ENCODE data around the gene NIPAL1. TPM values are rescaled to one million over a fixed set of nuclear protein-coding genes. Genes with fewer than 3 reads are reported as not detected.

The NIPAL1 gene
- total and polyA plus RNA-seq, 7 experiments from 2014 or later: 0.45 to 3.3 (median 1.2) TPM; not detected in 1

- no peak for ATAC-seq
- Mint-ChIP-seq H3K4me1 (peaks cover 6 to 15% (median 10%) of the 10 kb centered on the region in 7 donors), H3K27me3 (peaks cover 0 to 35% (median 11%) of the 10 kb centered on the region in 5 donors), H3K9me3 (peaks cover 0 to 2% (median 0%) of the 10 kb centered on the region in 11 donors), H3K4me3 (peak overlapping the region in 3 of 10 donors; percentile 8 to 95 (median 89)), H3K27ac (no peak overlapping the region), H3K36me3 (peaks cover 0 to 5% (median 0%) of the 10 kb centered on the region in 5 donors)
- no peak overlapping the region for H3K27ac ChIP-seq (ENCODE audit: low read depth, low read length)
- H3K27me3 ChIP-seq (ENCODE audit: control insufficient read depth in 2 of 2, insufficient read depth in 2 of 2, low read length in 2 of 2): no peaks in the 10 kb centered on the region
- intact Hi-C loops (cut with micrococcal nuclease): loop anchor here (5.0 to 10.0 kb wide), 7 partner anchors 69 to 533 kb away; partner anchors contain the start of genes SLAIN2 (in 2 of the 2), ATP10D (in 1 of the 2), NFXL1 (in 1 of the 2) and TEC (in 1 of the 2)
- no peak for DNase-seq
- H3K36me3 ChIP-seq (ENCODE audit: control insufficient read depth in 2 of 3, insufficient read depth in 3 of 3, low read length in 3 of 3): no peaks in the 10 kb centered on the region
- H3K4me1 ChIP-seq (ENCODE audit: control insufficient read depth in 2 of 2, insufficient read depth in 2 of 2, low read length in 2 of 2): peaks cover 0 to 8% of the 10 kb centered on the region in 2 donors
- CTCF ChIA-PET: interaction anchor here (1.2 kb wide), 1 partner anchor 16 kb away, joined by 3 read pairs; no protein-coding TSS in a partner anchor
- no peaks in the 10 kb centered on the region for H3K9me3 ChIP-seq (ENCODE audit: control insufficient read depth in 2 of 3, low read length in 3 of 3)
- POLR2A ChIA-PET: interaction anchor here (0.6 to 0.7 kb wide), 2 partner anchors 9 to 50 kb away, joined by 3 read pairs; no protein-coding TSS in a partner anchor
- no peak overlapping the region for H3K4me3 ChIP-seq (ENCODE audit: low read length)
Measured at GRCh38 chr4:48018112-48018511, 1.5 kb downstream of the NIPAL1 start.

GRCh38 chr4:48021100-48021499 lies 4.5 kb downstream of the NIPAL1 start:
- H3K4me3 Mint-ChIP-seq: no peak overlapping the region
- Histone ChIP-seq H3K27ac (ENCODE audit: low read depth, low read length) (no peak overlapping the region), H3K4me3 (ENCODE audit: low read length) (no peak overlapping the region), H3K27me3 (ENCODE audit: control insufficient read depth in 2 of 2, insufficient read depth in 2 of 2, low read length in 2 of 2) (no peaks in the 10 kb centered on the region), H3K36me3 (ENCODE audit: control insufficient read depth in 2 of 3, insufficient read depth in 3 of 3, low read length in 3 of 3) (no peaks in the 10 kb centered on the region), H3K9me3 (ENCODE audit: control insufficient read depth in 2 of 3, low read length in 3 of 3) (no peaks in the 10 kb centered on the region), H3K4me1 (ENCODE audit: control insufficient read depth in 2 of 2, insufficient read depth in 2 of 2, low read length in 2 of 2) (peaks cover 0 to under 1% of the 10 kb centered on the region in 2 donors)
- no peak for DNase-seq
- no peak for ATAC-seq
- ChIA-PET POLR2A (no interaction called here), CTCF (no interaction called here)
- peaks cover 0 to 5% (median 0%) of the 10 kb centered on the region in 5 donors for H3K36me3 Mint-ChIP-seq
- intact Hi-C loops (cut with micrococcal nuclease): no loop called here
- peaks cover 0 to 2% (median 0%) of the 10 kb centered on the region in 11 donors for H3K9me3 Mint-ChIP-seq
- H3K4me1 Mint-ChIP-seq: peaks cover 1 to 11% (median 5%) of the 10 kb centered on the region in 7 donors
- H3K27ac Mint-ChIP-seq: no peak overlapping the region
- peaks cover 5 to 28% (median 13%) of the 10 kb centered on the region in 5 donors for H3K27me3 Mint-ChIP-seq

- no peak overlapping the region for H3K4me3 ChIP-seq (ENCODE audit: low read length)
- ChIA-PET POLR2A (no interaction called here), CTCF (no interaction called here)
- no peak overlapping the region for H3K27ac ChIP-seq (ENCODE audit: low read depth, low read length)
- Mint-ChIP-seq H3K4me3 (no peak overlapping the region), H3K27me3 (peaks cover 5 to 27% (median 14%) of the 10 kb centered on the region in 5 donors), H3K27ac (peak overlapping the region in 1 of 9 donors; percentile 10), H3K9me3 (peaks cover 0 to 2% (median 0%) of the 10 kb centered on the region in 11 donors), H3K36me3 (peaks cover 0 to 5% (median 0%) of the 10 kb centered on the region in 5 donors), H3K4me1 (peaks cover 0 to 10% (median 3%) of the 10 kb centered on the region in 7 donors)
- no peak for DNase-seq
- no peaks in the 10 kb centered on the region for H3K9me3 ChIP-seq (ENCODE audit: control insufficient read depth in 2 of 3, low read length in 3 of 3)
- no peaks in the 10 kb centered on the region for H3K36me3 ChIP-seq (ENCODE audit: control insufficient read depth in 2 of 3, insufficient read depth in 3 of 3, low read length in 3 of 3)
- H3K27me3 ChIP-seq (ENCODE audit: control insufficient read depth in 2 of 2, insufficient read depth in 2 of 2, low read length in 2 of 2): no peaks in the 10 kb centered on the region
- no peak for ATAC-seq
- no peaks in the 10 kb centered on the region for H3K4me1 ChIP-seq (ENCODE audit: control insufficient read depth in 2 of 2, insufficient read depth in 2 of 2, low read length in 2 of 2)
- intact Hi-C loops (cut with micrococcal nuclease): no loop called here
Measured at GRCh38 chr4:48022192-48022799, 5.7 kb downstream of the NIPAL1 start.

DNA sequence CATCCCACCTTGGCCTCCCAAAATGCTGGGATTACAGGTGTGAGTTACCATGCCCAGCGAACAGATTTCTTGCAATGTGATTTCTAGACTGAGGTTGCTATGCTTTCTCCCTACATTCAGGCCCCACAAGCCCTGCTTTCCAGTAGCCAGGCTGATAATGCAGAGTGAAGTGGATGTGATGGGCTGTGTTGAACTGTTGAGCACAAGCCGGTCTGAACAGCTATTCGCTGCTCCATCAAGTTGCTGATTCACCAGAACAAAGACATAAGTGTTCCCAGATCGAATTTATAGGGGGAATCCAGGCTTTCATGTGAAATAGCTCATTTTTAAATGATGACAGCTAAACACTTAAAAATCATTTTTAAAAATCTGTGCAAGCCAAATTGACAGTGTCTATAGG lies 8.0 kb downstream of the NIPAL1 start:
- Mint-ChIP-seq H3K27ac (no peak overlapping the region), H3K27me3 (peaks cover 5 to 21% (median 12%) of the 10 kb centered on the region in 5 donors), H3K4me3 (no peak overlapping the region), H3K4me1 (peaks cover 0 to 16% (median 0%) of the 10 kb centered on the region in 7 donors), H3K36me3 (peaks cover 0 to 5% (median 0%) of the 10 kb centered on the region in 5 donors), H3K9me3 (peaks cover 0 to 2% (median 0%) of the 10 kb centered on the region in 11 donors)
- intact Hi-C loops (cut with micrococcal nuclease): no loop called here
- Histone ChIP-seq H3K4me3 (ENCODE audit: low read length) (no peak overlapping the region), H3K36me3 (ENCODE audit: control insufficient read depth in 2 of 3, insufficient read depth in 3 of 3, low read length in 3 of 3) (no peaks in the 10 kb centered on the region), H3K27me3 (ENCODE audit: control insufficient read depth in 2 of 2, insufficient read depth in 2 of 2, low read length in 2 of 2) (no peaks in the 10 kb centered on the region), H3K9me3 (ENCODE audit: control insufficient read depth in 2 of 3, low read length in 3 of 3) (no peaks in the 10 kb centered on the region), H3K4me1 (ENCODE audit: control insufficient read depth in 2 of 2, insufficient read depth in 2 of 2, low read length in 2 of 2) (no peaks in the 10 kb centered on the region), H3K27ac (ENCODE audit: low read depth, low read length) (no peak overlapping the region)
- ATAC-seq (no peak), DNase-seq (no peak)
- POLR2A ChIA-PET: no interaction called here
- CTCF ChIA-PET: interaction anchor here (0.6 to 0.9 kb wide), 2 partner anchors 64 to 67 kb away, joined by 3 read pairs; no protein-coding TSS in a partner anchor

GRCh38 chr4:48025005-48025404 lies 8.4 kb downstream of the NIPAL1 start:
- Mint-ChIP-seq H3K4me1 (peaks cover 0 to 16% (median 0%) of the 10 kb centered on the region in 7 donors), H3K27me3 (peaks cover 5 to 21% (median 12%) of the 10 kb centered on the region in 5 donors), H3K9me3 (peaks cover 0 to 2% (median 0%) of the 10 kb centered on the region in 11 donors), H3K4me3 (no peak overlapping the region), H3K27ac (no peak overlapping the region), H3K36me3 (peaks cover 0 to 5% (median 0%) of the 10 kb centered on the region in 5 donors)
- ATAC-seq: no peak
- no peak overlapping the region for H3K27ac ChIP-seq (ENCODE audit: low read depth, low read length)
- ChIA-PET POLR2A (no interaction called here), CTCF (interaction anchor here (0.6 to 0.9 kb wide), 2 partner anchors 63 to 66 kb away, joined by 3 read pairs; no protein-coding TSS in a partner anchor)
- no peak for DNase-seq
- H3K9me3 ChIP-seq (ENCODE audit: control insufficient read depth in 2 of 3, low read length in 3 of 3): no peaks in the 10 kb centered on the region
- no peaks in the 10 kb centered on the region for H3K36me3 ChIP-seq (ENCODE audit: control insufficient read depth in 2 of 3, insufficient read depth in 3 of 3, low read length in 3 of 3)
- no peaks in the 10 kb centered on the region for H3K27me3 ChIP-seq (ENCODE audit: control insufficient read depth in 2 of 2, insufficient read depth in 2 of 2, low read length in 2 of 2)
- intact Hi-C loops (cut with micrococcal nuclease): no loop called here
- no peaks in the 10 kb centered on the region for H3K4me1 ChIP-seq (ENCODE audit: control insufficient read depth in 2 of 2, insufficient read depth in 2 of 2, low read length in 2 of 2)
- no peak overlapping the region for H3K4me3 ChIP-seq (ENCODE audit: low read length)

- ChIA-PET POLR2A (interaction anchor here (0.7 kb wide), 1 partner anchor 9 kb away, joined by 3 read pairs; no protein-coding TSS in a partner anchor), CTCF (interaction anchor here (0.6 kb wide), 1 partner anchor 88 kb away, joined by 3 read pairs; no protein-coding TSS in a partner anchor)
- Histone ChIP-seq H3K4me3 (ENCODE audit: low read length) (no peak overlapping the region), H3K27me3 (ENCODE audit: control insufficient read depth in 2 of 2, insufficient read depth in 2 of 2, low read length in 2 of 2) (no peaks in the 10 kb centered on the region), H3K27ac (ENCODE audit: low read depth, low read length) (no peak overlapping the region), H3K9me3 (ENCODE audit: control insufficient read depth in 2 of 3, low read length in 3 of 3) (no peaks in the 10 kb centered on the region), H3K4me1 (ENCODE audit: control insufficient read depth in 2 of 2, insufficient read depth in 2 of 2, low read length in 2 of 2) (no peaks in the 10 kb centered on the region), H3K36me3 (ENCODE audit: control insufficient read depth in 2 of 3, insufficient read depth in 3 of 3, low read length in 3 of 3) (no peaks in the 10 kb centered on the region)
- peaks cover 0 to 4% (median 0%) of the 10 kb centered on the region in 5 donors for H3K36me3 Mint-ChIP-seq
- intact Hi-C loops (cut with micrococcal nuclease): no loop called here
- DNase-seq (no peak), ATAC-seq (no peak)
- H3K4me1 Mint-ChIP-seq: peaks cover 0 to 10% (median 0%) of the 10 kb centered on the region in 7 donors
- H3K4me3 Mint-ChIP-seq: no peak overlapping the region
- H3K27me3 Mint-ChIP-seq: peaks cover 3 to 21% (median 5%) of the 10 kb centered on the region in 5 donors
- no peaks in the 10 kb centered on the region for H3K9me3 Mint-ChIP-seq
- H3K27ac Mint-ChIP-seq: peak overlapping the region in 1 of 9 donors; percentile 38
Measured at GRCh38 chr4:48027653-48028052, 11.1 kb downstream of the NIPAL1 start.
